Activated naive CD4-positive, alpha-beta T cell treated with anti-CD3 and anti-CD28 coated beads, Interleukin-2, amount 10 ng/mL, durations not matched to agents 7 days and 5 days (primary cell): ENCODE results near the gene PTCH2.
"Not testable (repeated sequence)": the region's sequence is repeated elsewhere in the genome, so short reads cannot be mapped to it uniquely, and the experiment has no call there.

ENCODE experiments used
- CTCF ChIA-PET: fragments of 350-600 bp; sonication (Branson Sonifier 250); formaldehyde crosslinking; loops from one replicate; lab custom pipeline; 2021; ENCODE audit warnings: antibody characterized with exemption; lab: Charles Lee
- DNase-seq: peaks from one replicate; pipeline ENCODE4 v3.0.0-alpha.2; 2020
- H3K27ac Mint-ChIP-seq: one replicate; pipeline ENCODE4 v1.8.0; 2021; ENCODE audit warnings: mild to moderate bottlenecking, moderate library complexity, mixed read lengths
- H3K27me3 Mint-ChIP-seq: one replicate; pipeline ENCODE4 v1.8.0; 2021; ENCODE audit warnings: mild to moderate bottlenecking, mixed read lengths
- H3K36me3 Mint-ChIP-seq: one replicate; pipeline ENCODE4 v1.8.0; 2021; ENCODE audit warnings: mixed read lengths
- H3K4me1 Mint-ChIP-seq: one replicate; pipeline ENCODE4 v1.8.0; 2021; ENCODE audit warnings: mixed read lengths
- H3K4me3 Mint-ChIP-seq: one replicate; pipeline ENCODE4 v1.8.0; 2021; ENCODE audit warnings: mild to moderate bottlenecking, moderate library complexity, mixed read lengths
- H3K9me3 Mint-ChIP-seq: one replicate; pipeline ENCODE4 v1.8.0; 2021; ENCODE audit warnings: mixed read lengths

Gene PTCH2

GRCh38 chr1:44853201-44853600 lies 10.1 kb upstream of the PTCH2 start:
- no peak overlapping the region for H3K4me3 Mint-ChIP-seq
- peaks cover 23% of the 10 kb centered on the region for H3K36me3 Mint-ChIP-seq
- no peaks in the 10 kb centered on the region for H3K27me3 Mint-ChIP-seq
- CTCF ChIA-PET = no interaction called here
- peaks cover 10% of the 10 kb centered on the region for H3K4me1 Mint-ChIP-seq
- H3K9me3 Mint-ChIP-seq = no peaks in the 10 kb centered on the region
- H3K27ac Mint-ChIP-seq = no peak overlapping the region
- DNase-seq = no peak

GRCh38 chr1:44851308-44851707 lies 8.3 kb upstream of the PTCH2 start:
- H3K4me1 Mint-ChIP-seq = peaks cover 10% of the 10 kb centered on the region
- no peak for DNase-seq
- H3K36me3 Mint-ChIP-seq = peaks cover 18% of the 10 kb centered on the region
- CTCF ChIA-PET = interaction anchor here (0.7 kb wide), 1 partner anchor 419 kb away, joined by 3 read pairs; no protein-coding TSS in a partner anchor
- no peak overlapping the region for H3K27ac Mint-ChIP-seq
- no peaks in the 10 kb centered on the region for H3K27me3 Mint-ChIP-seq
- H3K9me3 Mint-ChIP-seq = no peaks in the 10 kb centered on the region
- H3K4me3 Mint-ChIP-seq = no peak overlapping the region

GRCh38 chr1:44849575-44850132 lies 6.6 kb upstream of the PTCH2 start:
- Mint-ChIP-seq H3K4me3 (no peak overlapping the region), H3K36me3 (peaks cover 16% of the 10 kb centered on the region), H3K9me3 (no peaks in the 10 kb centered on the region), H3K4me1 (peaks cover 10% of the 10 kb centered on the region), H3K27me3 (no peaks in the 10 kb centered on the region), H3K27ac (no peak overlapping the region)
- DNase-seq = no peak
- CTCF ChIA-PET = no interaction called here

- Mint-ChIP-seq H3K4me1 (peaks cover 10% of the 10 kb centered on the region), H3K4me3 (no peak overlapping the region), H3K27me3 (peaks cover 10% of the 10 kb centered on the region), H3K36me3 (peaks cover 14% of the 10 kb centered on the region), H3K9me3 (no peaks in the 10 kb centered on the region), H3K27ac (no peak overlapping the region)
- CTCF ChIA-PET = interaction anchor here (1.5 kb wide), 1 partner anchor 13 kb away, joined by 4 read pairs; no protein-coding TSS in a partner anchor
- DNase-seq = no peak
Observed at GRCh38 chr1:44848456-44849181, 5.6 kb upstream of the PTCH2 start.

- Mint-ChIP-seq H3K9me3 (no peaks in the 10 kb centered on the region), H3K27ac (no peak overlapping the region), H3K36me3 (peaks cover 10% of the 10 kb centered on the region), H3K4me1 (peaks cover 10% of the 10 kb centered on the region), H3K4me3 (no peak overlapping the region), H3K27me3 (peaks cover 16% of the 10 kb centered on the region)
- CTCF ChIA-PET = interaction anchor here (1.5 kb wide), 1 partner anchor 12 kb away, joined by 4 read pairs; no protein-coding TSS in a partner anchor
- no peak for DNase-seq
Observed at GRCh38 chr1:44847845-44848244, 4.8 kb upstream of the PTCH2 start.

GRCh38 chr1:44846985-44847384 lies 3.9 kb upstream of the PTCH2 start:
- no peak for DNase-seq
- Mint-ChIP-seq H3K4me1 (peaks cover 15% of the 10 kb centered on the region), H3K27me3 (peaks cover 25% of the 10 kb centered on the region), H3K27ac (no peak overlapping the region), H3K9me3 (no peaks in the 10 kb centered on the region), H3K4me3 (no peak overlapping the region), H3K36me3 (peaks cover 8% of the 10 kb centered on the region)
- CTCF ChIA-PET = no interaction called here

- Mint-ChIP-seq H3K36me3 (peaks cover 3% of the 10 kb centered on the region), H3K4me3 (peak overlapping the region; percentile 52), H3K4me1 (peaks cover 5% of the 10 kb centered on the region), H3K9me3 (no peaks in the 10 kb centered on the region), H3K27ac (no peak overlapping the region), H3K27me3 (peaks cover 39% of the 10 kb centered on the region)
- no peak for DNase-seq
- CTCF ChIA-PET = interaction anchor here (1.3 kb wide), 1 partner anchor 167 kb away, joined by 3 read pairs; no protein-coding TSS in a partner anchor
Observed at GRCh38 chr1:44842486-44842861, 579 bp downstream of the PTCH2 start.

- DNase-seq = no peak
- Mint-ChIP-seq H3K9me3 (no peaks in the 10 kb centered on the region), H3K27ac (no peak overlapping the region), H3K36me3 (peaks cover under 1% of the 10 kb centered on the region), H3K27me3 (peaks cover 39% of the 10 kb centered on the region), H3K4me3 (no peak overlapping the region), H3K4me1 (peaks cover 12% of the 10 kb centered on the region)
- CTCF ChIA-PET = no interaction called here
Observed at GRCh38 chr1:44839576-44839975, 3.5 kb downstream of the PTCH2 start.

- H3K36me3 Mint-ChIP-seq, H3K9me3 Mint-ChIP-seq, DNase-seq, H3K4me3 Mint-ChIP-seq, H3K27ac Mint-ChIP-seq: not testable (repeated sequence)
- CTCF ChIA-PET = interaction anchor here (0.9 kb wide), 1 partner anchor 174 kb away, joined by 3 read pairs; the partner anchor contains the start of gene UROD
- H3K27me3 Mint-ChIP-seq = peaks cover 26% of the 10 kb centered on the region
- peaks cover 15% of the 10 kb centered on the region for H3K4me1 Mint-ChIP-seq
Observed at GRCh38 chr1:44838294-44838693, 4.8 kb downstream of the PTCH2 start.

- H3K36me3 Mint-ChIP-seq = no peaks in the 10 kb centered on the region
- peak; percentile 94 for DNase-seq
- no peak overlapping the region for H3K4me3 Mint-ChIP-seq
- peaks cover 10% of the 10 kb centered on the region for H3K4me1 Mint-ChIP-seq
- H3K27ac Mint-ChIP-seq = no peak overlapping the region
- CTCF ChIA-PET = interaction anchor here (0.6 to 2.9 kb wide), 23 partner anchors 10 to 664 kb away, joined by 3 to 13 read pairs (median 4); partner anchors contain the start of genes CCDC163, DYNLT4, HECTD3 and MMACHC
- peaks cover 8% of the 10 kb centered on the region for H3K27me3 Mint-ChIP-seq
- no peaks in the 10 kb centered on the region for H3K9me3 Mint-ChIP-seq
Observed at GRCh38 chr1:44835738-44836675, 7.0 kb downstream of the PTCH2 start.

GRCh38 chr1:44834328-44834727 lies 8.7 kb downstream of the PTCH2 start:
- H3K36me3 Mint-ChIP-seq = no peaks in the 10 kb centered on the region
- H3K9me3 Mint-ChIP-seq = no peaks in the 10 kb centered on the region
- peaks cover 10% of the 10 kb centered on the region for H3K4me1 Mint-ChIP-seq
- H3K27me3 Mint-ChIP-seq = no peaks in the 10 kb centered on the region
- no peak for DNase-seq
- H3K27ac Mint-ChIP-seq = no peak overlapping the region
- H3K4me3 Mint-ChIP-seq = no peak overlapping the region
- CTCF ChIA-PET = interaction anchor here (1.5 to 2.9 kb wide), 5 partner anchors 13 to 466 kb away, joined by 3 to 12 read pairs (median 6); partner anchors contain the start of gene PLK3

GRCh38 chr1:44832056-44832705 lies 10.9 kb downstream of the PTCH2 start:
- Mint-ChIP-seq H3K27me3 (no peaks in the 10 kb centered on the region), H3K27ac (no peak overlapping the region), H3K4me3 (no peak overlapping the region), H3K9me3 (no peaks in the 10 kb centered on the region), H3K36me3 (no peaks in the 10 kb centered on the region), H3K4me1 (peaks cover 10% of the 10 kb centered on the region)
- no peak for DNase-seq
- CTCF ChIA-PET = interaction anchor here (1.0 to 2.0 kb wide), 2 partner anchors 10 to 35 kb away, joined by 3 to 5 read pairs; no protein-coding TSS in a partner anchor

GRCh38 chr1:44831516-44831915 lies 11.5 kb downstream of the PTCH2 start:
- Mint-ChIP-seq H3K4me1 (peaks cover 10% of the 10 kb centered on the region), H3K27me3 (no peaks in the 10 kb centered on the region), H3K27ac (no peak overlapping the region), H3K4me3 (no peak overlapping the region), H3K36me3 (no peaks in the 10 kb centered on the region), H3K9me3 (no peaks in the 10 kb centered on the region)
- DNase-seq = no peak
- CTCF ChIA-PET = interaction anchor here (2.0 kb wide), 1 partner anchor 35 kb away, joined by 5 read pairs; no protein-coding TSS in a partner anchor
